ENCODE results near the gene UNC5C.
A peak's percentile ranks its signal among the peaks of the same experiment; 100 is the strongest.

Gene UNC5C

DNA sequence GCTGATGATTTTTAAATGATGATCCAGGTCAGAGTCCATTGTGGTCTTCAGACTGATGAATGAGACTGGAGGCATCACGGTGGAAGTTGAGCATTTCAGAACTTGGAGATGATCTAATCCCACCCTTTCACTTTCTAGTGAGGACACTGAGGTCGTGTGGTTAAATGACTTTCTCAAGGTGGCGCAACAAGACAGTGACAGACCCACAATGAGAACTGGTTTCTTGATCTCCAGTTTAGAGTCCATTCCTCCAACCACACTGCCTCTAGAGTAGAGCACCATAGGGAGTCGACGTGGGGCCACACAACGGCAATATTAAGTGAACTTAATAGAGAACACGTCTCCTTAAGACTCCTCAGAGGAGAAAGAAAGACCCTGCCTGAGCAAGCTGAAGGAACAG is 381.0 kb downstream of the UNC5C start:
- no peak for DNase-seq (ENCODE audit: extremely low spot score)
- TF ChIP-seq SP1 (IDR thresholded peaks at IDR 0.05) (no peak), TARDBP (IDR thresholded peaks at IDR 0.05) (no peak), FOXA1 (IDR thresholded peaks at IDR 0.05) (no peak), LEF1 (IDR thresholded peaks at IDR 0.05; ENCODE audit: borderline replicate concordance) (no peak), BHLHE40 (IDR thresholded peaks at IDR 0.05; ENCODE audit: borderline replicate concordance) (no peak)
- TF ChIP-seq, protein P1, sequence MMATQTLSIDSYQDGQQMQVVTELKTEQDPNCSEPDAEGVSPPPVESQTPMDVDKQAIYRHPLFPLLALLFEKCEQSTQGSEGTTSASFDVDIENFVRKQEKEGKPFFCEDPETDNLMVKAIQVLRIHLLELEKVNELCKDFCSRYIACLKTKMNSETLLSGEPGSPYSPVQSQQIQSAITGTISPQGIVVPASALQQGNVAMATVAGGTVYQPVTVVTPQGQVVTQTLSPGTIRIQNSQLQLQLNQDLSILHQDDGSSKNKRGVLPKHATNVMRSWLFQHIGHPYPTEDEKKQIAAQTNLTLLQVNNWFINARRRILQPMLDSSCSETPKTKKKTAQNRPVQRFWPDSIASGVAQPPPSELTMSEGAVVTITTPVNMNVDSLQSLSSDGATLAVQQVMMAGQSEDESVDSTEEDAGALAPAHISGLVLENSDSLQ (IDR thresholded peaks at IDR 0.05): no peak
- ChIA-PET CTCF (interaction anchor here (0.6 kb wide), 1 partner anchor 619 kb away, joined by 6 read pairs; no protein-coding TSS in a partner anchor), POLR2A (no interaction called here)

DNA sequence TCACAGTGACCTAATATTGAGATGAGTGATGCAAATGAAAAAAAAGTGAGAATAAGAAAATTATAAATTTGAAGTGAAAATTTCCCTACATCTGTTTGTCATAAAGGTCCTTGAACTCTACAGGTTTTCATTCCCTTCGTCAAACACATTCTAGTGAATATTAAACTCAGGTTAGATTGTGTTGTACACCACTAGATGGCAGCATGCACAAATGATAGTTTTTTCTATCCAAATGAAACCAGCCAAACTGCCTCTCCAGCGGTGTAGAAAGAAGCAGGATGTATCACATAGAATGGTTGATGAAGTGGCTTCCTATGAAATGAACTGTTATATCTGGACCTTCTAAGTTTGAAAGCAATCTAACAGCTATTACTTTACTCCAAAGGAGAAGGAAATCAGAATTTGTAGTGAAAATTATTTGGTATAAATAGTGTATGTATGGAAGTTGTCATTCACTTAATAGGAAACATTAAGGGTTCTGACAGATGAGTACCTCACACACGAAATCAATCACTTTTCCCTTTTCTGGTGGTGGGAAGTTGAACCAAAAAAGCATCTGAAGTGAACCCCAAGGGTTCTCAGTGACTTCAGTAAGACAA is 382.7 kb downstream of the UNC5C start:
- peak; percentile 51 for DNase-seq (ENCODE audit: extremely low spot score)
- TF ChIP-seq ELF4 (IDR thresholded peaks at IDR 0.05) (no peak), LEF1 (IDR thresholded peaks at IDR 0.05; ENCODE audit: borderline replicate concordance) (no peak), FOXK2 (IDR thresholded peaks at IDR 0.05) (no peak), HDGF (IDR thresholded peaks at IDR 0.05; ENCODE audit: borderline replicate concordance) (no peak)
- TF ChIP-seq, protein P1 (IDR thresholded peaks at IDR 0.05): no peak

DNA sequence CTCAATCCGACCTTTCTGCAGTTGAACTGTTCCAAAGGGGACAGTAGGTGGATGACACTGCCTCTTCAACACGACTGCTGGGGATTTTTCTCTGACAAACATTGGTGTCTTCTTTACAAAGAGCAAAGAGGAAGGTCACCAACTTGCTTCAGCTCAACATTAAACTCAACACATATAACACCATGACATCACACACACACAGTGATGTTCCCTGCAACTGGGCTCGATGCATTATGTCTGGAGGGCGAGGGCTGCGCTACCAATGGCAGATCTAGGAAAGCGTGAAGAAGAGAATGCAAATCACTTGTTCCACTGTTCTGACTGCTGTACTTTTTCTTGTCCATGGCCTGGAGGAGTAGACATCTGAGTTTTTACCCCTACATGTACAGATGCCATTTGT is 385.9 kb downstream of the UNC5C start:
- DNase-seq (ENCODE audit: extremely low spot score): no peak
- POLR2A ChIA-PET: no interaction called here
- CTCF ChIA-PET: no interaction called here
- TF ChIP-seq HDGF (IDR thresholded peaks at IDR 0.05; ENCODE audit: borderline replicate concordance): no peak
- TF ChIP-seq LEF1 (IDR thresholded peaks at IDR 0.05; ENCODE audit: borderline replicate concordance): no peak
- no peak for TF ChIP-seq FOXK2 (IDR thresholded peaks at IDR 0.05)
- no peak for TF ChIP-seq CTBP1 (IDR thresholded peaks at IDR 0.05; ENCODE audit: borderline replicate concordance)
- TF ChIP-seq SP1 (IDR thresholded peaks at IDR 0.05): no peak
- TF ChIP-seq FOXA1 (IDR thresholded peaks at IDR 0.05): no peak
- no peak for TF ChIP-seq SUZ12 (IDR thresholded peaks at IDR 0.05)
- no peak for TF ChIP-seq ARNT (IDR thresholded peaks at IDR 0.05)
- no peak for TF ChIP-seq FOXM1 (IDR thresholded peaks at IDR 0.05; ENCODE audit: borderline replicate concordance)
- no peak for TF ChIP-seq ELF4 (IDR thresholded peaks at IDR 0.05)
- TF ChIP-seq, protein P1 (IDR thresholded peaks at IDR 0.05): no peak
- no peak for TF ChIP-seq L3MBTL2 (conservative IDR thresholded peaks at IDR 0.05)
- TF ChIP-seq TARDBP (IDR thresholded peaks at IDR 0.05): no peak

More for the DNA sequence above, 382.7 kb downstream of the UNC5C start:
- CTCF ChIA-PET: no interaction called here
- POLR2A ChIA-PET: no interaction called here

DNA sequence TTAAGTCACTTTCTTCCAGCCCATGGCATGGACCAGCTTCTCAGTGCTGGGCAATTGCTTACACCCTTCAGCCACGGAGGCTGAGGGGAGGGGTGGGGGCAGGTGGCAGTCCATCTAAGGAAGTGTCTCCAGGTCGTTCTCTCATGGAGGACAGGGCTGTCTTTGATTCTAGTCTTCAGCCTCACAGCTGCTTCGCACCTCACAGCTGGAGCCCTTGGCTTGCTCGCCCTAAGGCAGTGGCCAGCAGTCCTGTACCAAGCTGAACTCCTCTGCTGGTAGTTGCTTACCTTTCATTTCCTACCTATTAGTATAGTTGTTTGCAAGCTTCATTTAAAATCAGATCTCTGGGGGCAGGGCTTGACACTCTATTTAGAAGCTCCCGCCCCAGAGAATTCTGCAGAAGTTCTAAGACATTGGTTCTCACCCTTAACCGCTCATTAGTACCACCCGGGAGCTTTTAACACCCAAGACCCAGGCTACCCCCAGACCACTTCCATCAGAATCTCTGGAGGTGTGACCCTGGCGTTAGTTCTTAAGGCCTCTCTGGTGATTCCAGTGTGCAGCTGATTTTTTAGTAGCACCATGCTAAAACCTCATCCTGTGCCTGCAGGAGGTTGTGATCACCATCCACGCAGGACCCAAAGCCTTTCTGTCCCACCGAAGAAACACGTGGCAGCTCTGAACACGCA is 386.8 kb downstream of the UNC5C start:
- no peak for DNase-seq (ENCODE audit: extremely low spot score)
- TF ChIP-seq FOXM1 (IDR thresholded peaks at IDR 0.05; ENCODE audit: borderline replicate concordance) (no peak), SP1 (IDR thresholded peaks at IDR 0.05) (no peak), ARNT (IDR thresholded peaks at IDR 0.05) (no peak), L3MBTL2 (conservative IDR thresholded peaks at IDR 0.05) (no peak), ZNF384 (IDR thresholded peaks at IDR 0.05) (no peak), NFRKB (IDR thresholded peaks at IDR 0.05) (no peak), BHLHE40 (IDR thresholded peaks at IDR 0.05; ENCODE audit: borderline replicate concordance) (no peak), TARDBP (IDR thresholded peaks at IDR 0.05) (no peak), ELF4 (IDR thresholded peaks at IDR 0.05) (no peak), LEF1 (IDR thresholded peaks at IDR 0.05; ENCODE audit: borderline replicate concordance) (no peak), HDGF (IDR thresholded peaks at IDR 0.05; ENCODE audit: borderline replicate concordance) (no peak), SUZ12 (IDR thresholded peaks at IDR 0.05) (no peak), CTBP1 (IDR thresholded peaks at IDR 0.05; ENCODE audit: borderline replicate concordance) (no peak), FOXK2 (IDR thresholded peaks at IDR 0.05) (no peak)
- TF ChIP-seq, protein P1 (IDR thresholded peaks at IDR 0.05): no peak
- POLR2A ChIA-PET: no interaction called here
- CTCF ChIA-PET: no interaction called here

DNA sequence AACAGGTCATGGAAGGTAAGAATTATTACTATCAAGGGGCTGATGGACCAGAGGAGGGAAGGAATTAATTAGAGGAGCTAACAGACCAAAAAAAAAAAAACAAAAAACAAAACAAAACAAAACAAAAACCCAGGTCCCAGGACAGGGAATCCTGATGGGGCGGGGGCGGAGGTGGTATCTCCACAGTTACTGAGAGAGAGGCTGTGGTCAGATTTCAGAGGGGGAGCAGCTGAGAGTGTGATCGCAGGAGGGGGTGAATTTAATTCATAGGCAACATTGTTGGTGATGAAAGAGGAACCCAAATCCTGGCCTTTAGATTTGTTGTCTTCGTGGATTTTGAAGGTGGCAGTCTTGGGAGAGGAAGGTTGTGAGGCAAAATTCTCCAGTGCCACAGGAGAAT is 389.4 kb downstream of the UNC5C start:
- POLR2A ChIA-PET: no interaction called here
- DNase-seq (ENCODE audit: extremely low spot score): no peak
- TF ChIP-seq TARDBP (IDR thresholded peaks at IDR 0.05) (no peak), SUZ12 (IDR thresholded peaks at IDR 0.05) (no peak), FOXK2 (IDR thresholded peaks at IDR 0.05) (no peak), HDGF (IDR thresholded peaks at IDR 0.05; ENCODE audit: borderline replicate concordance) (no peak), CTBP1 (IDR thresholded peaks at IDR 0.05; ENCODE audit: borderline replicate concordance) (no peak), LEF1 (IDR thresholded peaks at IDR 0.05; ENCODE audit: borderline replicate concordance) (no peak), NFRKB (IDR thresholded peaks at IDR 0.05) (no peak), ZNF384 (IDR thresholded peaks at IDR 0.05) (no peak), FOXA1 (IDR thresholded peaks at IDR 0.05) (no peak), FOXM1 (IDR thresholded peaks at IDR 0.05; ENCODE audit: borderline replicate concordance) (no peak), BHLHE40 (IDR thresholded peaks at IDR 0.05; ENCODE audit: borderline replicate concordance) (no peak), SP1 (IDR thresholded peaks at IDR 0.05) (no peak), L3MBTL2 (conservative IDR thresholded peaks at IDR 0.05) (no peak)
- TF ChIP-seq, protein P1 (IDR thresholded peaks at IDR 0.05): no peak
- CTCF ChIA-PET: no interaction called here

Measured in HEK293T (cell line).